NCI-H1930 (cell line): ENCODE measurements around the gene CD151.

Experiments used
- DNase-seq, 2 experiments: peaks; one replicate each; lab custom pipeline; 2025; lab: John Stamatoyannopoulos, UW

Gene CD151

DNA sequence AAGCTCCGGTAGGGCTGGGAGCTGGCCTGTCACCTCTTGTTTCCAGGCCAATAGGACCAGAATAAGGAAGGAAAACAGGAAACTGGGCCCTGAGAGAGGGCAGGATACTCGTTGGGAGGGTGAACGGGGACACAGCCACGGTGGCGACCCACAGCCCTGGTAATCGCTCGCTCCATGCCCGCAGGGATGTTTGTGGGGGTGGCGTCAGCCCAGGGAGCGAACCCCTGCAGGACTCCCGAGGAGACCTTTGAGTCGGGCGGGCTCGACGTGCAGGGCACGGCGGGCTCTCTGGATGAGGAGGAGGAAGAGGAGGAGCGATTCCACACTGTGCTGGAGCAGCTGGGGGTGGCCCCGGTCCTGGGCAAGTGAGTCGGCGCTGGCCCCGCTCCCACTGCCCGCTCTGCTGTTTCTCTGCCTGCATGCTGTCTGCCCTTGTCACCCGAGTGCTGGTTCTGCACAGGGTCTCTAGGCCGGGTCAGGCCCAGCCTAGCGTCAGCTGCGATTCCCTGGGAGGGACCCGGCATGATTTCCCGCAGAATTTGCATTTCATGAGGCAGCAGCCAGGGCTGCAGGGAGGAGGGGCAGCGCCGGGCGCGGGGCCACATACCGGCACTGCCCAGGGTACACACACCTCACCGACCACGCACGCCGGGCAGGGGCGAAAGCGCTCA lies 3.4 kb upstream of the CD151 start:
- DNase-seq = no peak

DNA sequence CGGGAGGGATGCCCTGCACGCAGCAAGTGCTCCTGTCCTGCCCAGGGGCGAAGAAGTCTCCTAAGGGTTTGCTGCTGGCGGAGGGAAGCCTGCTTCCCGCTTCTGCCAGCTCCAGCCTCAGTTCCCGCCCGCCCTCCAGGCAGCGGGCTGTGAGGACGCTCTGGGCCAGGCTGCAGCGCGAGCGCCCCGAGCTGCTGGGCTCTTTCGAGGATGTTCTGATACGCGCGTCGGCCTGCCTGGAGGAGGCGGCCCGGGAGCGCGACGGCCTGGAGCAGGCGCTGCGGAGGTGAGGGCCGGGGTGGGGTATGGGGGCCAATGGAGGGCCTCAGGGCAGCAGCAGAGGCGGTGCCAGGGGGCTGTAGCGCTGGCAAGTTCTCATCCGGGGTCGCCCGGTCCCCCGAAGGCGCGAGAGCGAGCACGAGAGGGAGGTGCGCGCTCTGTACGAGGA lies 2.9 kb upstream of the CD151 start:
- DNase-seq = no peak

DNA sequence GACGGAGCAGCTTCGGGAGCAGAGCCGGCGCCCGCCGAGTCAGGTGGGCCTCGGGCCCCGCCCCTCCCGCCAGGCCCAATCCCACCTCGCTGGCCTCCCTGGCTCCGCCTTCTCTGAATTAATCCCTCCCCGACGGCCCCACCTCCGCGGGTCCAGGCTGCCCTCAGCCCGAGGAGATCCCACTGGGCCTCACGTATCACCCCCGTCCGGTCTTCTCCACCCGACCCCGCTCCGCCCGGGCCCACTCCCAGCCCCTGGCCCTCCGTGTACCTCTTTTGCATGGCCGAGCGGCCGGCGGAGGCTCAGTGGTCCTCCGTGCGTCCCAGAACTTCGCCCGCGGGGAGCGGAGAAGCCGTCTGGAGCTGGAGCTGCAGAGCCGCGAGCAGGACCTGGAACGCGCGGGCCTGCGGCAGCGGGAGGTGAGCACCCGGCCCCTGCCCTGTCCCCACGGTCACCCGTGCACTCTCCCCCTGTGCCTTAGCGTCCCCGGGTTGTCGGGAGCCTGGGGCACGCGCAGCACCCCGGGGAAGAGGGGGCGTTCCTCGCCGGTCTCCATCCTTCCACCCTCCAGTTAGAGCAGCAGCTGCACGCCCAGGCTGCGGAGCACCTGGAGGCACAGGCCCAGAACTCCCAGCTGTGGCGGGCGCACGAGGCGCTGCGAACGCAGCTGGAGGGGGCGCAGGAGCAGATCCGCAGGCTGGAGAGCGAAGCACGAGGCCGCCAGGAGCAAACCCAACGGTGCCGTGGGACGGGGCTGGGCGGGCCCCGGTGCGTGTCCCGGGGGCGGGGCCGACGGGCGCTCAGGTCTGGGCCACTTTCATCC lies 2.2 kb upstream of the CD151 start:
- no peak for DNase-seq

DNA sequence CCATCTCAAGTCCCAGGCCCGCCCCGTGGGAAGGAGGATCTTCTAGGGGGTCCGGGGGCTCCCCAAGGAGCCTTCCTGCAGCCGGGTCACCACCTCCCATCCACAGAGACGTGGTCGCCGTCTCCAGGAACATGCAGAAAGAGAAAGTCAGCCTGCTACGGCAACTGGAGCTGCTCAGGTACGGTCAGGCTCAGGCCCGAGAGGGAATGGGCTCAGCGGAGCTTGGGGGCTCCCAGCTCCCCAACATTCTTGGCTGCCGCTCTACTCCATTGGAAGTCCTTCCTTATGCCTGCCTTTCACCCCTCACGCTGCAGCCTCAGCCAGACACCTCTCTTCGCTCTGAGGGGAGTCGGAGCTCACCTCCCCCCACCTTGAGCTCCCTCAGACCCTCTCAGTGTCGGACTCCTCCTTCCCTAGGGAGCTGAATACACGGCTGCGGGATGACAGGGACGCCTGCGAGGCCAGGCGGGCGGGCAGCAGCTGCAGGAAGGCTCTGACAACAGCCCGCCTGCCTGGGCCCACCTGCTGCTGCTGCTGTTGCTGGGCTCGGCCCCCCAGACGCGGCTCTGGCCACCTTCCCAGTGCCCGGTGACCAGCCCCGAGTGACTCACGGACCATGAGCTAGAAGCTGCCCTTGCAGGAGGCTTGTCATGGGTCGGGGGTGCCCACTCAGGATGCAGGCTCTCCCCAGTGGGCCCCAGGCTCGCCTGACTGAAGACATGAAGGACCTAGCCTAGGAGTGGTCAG lies 1.5 kb upstream of the CD151 start:
- DNase-seq = no peak

DNA sequence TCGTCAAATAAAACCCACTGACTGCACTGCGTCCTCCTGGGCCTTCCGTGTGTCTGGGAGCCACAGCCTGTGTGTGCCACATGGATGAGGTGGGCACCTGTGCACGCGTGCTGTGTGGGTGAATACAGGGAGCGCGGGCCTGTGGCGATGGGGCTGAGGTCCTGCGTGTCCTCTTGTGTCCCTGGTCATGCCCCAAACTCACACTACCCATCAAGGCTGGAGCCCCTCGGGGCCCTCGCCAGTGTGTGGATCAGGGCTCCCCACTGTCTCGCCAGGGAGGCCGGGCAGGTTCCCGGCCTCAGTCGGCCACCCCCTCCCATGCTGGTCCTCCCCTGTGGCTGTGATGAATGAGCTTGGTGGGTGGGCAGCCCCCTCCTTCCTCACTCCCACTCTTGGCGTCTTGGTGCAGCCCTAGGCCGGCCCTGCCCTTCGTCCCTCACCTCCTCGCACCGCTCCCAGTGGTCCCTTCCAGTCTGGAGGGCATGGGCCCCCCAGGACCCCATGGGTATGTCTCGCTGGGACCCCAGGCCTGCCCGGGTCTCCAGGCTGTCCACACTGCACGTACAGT lies 707 bp upstream of the CD151 start:
- DNase-seq = no peak

DNA sequence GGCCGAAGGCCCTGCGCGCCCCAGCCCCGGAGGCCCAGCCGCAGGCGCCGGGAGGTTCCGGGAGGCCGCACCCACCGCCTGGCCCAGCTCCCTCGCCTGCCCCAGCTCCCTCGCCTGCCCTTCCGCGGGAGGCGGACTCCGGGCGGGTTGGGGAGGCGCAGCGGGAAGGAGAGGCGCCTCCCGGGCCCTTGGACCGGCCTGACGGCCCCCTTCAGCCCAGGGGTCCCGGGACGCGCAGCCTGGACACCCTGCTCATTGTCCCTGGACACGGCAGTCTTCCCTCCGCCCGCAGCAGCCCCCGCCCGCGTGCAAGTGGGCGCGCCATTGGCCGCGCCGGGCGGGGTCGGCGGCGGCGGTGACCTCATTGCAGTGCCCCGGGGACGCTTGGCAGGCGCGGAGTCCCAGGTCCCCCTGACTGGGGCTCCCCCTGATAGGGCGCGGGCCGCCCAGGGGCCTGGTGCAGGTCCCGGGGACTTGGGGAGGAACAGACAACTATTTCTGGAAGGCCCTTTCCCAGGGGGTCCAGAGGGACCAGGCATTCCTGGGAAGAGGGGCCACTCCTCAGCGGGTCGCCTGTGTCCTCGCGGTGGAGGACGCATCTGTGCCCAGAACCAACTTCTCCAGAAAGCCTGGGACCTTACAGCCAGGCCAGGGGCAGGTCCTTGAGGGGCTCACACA lies 501 bp downstream of the CD151 start:
- DNase-seq = no peak

DNA sequence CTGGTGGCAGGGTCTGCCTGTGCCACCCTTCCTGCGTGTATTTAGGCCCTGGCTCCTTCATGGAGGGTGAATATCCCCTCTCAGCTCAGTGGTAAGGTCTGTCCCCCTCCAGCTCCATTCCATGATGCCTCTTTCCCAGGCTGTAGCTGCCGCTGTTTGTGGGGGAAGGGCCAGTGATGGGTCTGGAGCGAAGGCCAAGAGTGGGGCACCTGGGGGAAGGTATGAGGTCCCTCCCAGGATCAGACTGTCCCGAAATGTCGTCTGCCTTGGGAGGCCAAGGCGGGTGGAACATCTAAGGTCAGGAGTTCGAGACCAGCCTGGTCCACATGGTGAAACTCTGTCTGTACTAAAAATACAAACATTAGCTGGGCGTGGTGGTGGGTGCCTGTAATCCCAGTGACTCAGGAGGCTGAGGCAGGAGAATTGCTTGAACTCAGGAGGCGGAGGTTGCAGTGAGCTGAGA lies 1.1 kb downstream of the CD151 start:
- DNase-seq = no peak

DNA sequence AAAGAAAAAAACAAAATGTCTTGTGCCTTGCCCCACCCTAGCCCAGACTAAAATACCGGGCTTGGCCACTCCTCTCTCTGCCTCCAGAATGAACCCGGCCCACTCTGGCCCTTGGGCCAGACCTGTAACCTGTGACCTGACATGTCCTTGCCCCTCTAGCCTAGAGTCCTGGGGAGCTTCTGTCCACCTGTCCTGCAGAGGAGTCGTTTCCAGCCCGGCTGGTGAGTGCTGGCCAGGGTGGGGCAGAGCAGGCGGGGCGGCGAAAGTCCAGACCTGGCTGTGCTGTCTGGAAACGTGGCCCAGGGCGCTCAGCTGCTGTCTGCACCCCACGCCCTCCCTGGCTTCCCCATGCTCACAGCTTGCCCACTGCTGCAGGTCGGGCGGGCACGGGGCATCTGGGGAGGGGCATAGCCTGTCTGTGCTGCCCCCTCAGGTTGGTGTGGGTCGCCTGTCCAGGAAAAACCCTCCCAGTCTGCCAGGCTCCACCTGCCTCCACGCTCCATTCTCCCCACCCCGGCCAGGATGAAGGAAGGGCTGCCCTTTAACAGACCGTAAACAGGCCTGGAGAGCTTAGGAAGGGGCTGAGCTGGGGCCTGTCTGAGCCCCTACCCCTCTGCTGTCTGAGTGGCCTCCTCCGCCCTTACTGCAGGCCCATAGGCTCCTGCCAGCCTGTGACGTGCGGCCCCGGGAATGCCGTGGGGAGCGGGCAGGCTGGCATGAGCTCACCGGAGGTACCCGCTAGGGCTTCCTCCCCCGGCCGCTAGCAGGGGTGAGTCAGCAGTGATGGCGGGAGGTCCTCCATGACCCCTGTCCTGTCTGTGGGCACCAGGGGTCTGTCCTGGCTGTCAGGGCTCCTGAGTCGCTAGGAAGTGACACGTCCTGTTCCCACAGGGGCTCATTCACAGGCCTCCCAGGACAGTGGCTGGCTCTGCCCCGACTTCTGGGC lies 1.9 kb downstream of the CD151 start:
- no peak for DNase-seq

DNA sequence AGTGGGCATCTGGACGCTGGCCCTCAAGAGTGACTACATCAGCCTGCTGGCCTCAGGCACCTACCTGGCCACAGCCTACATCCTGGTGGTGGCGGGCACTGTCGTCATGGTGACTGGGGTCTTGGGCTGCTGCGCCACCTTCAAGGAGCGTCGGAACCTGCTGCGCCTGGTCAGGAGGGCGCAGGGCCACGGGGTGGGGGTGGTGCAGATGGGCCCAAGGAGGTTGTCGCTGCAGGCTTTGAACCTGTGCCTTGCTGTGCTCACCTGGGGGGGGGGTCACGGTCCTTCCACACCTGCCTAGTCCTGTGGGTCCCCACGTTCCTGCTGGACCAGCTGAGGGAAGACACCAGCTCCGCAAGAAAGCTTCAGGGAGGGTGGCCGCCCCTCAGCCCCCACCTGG lies 3.5 kb downstream of the CD151 start:
- no peak for DNase-seq

DNA sequence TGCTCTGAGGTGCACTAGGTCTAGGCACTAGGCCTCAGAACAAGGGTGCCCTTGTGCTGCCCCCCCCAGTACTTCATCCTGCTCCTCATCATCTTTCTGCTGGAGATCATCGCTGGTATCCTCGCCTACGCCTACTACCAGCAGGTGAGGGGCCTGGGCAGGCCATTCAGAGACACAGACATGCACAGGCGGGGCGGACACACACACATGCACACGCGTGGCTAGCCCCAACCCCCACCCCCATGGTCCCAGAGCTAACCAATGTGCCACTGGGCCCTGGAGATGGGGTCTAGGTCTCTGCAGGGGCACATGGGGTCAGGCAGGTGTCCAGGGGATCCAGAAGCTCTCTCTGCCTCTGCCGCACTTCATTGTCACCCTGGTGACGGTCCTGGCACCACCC lies 3.9 kb downstream of the CD151 start:
- DNase-seq = no peak

DNA sequence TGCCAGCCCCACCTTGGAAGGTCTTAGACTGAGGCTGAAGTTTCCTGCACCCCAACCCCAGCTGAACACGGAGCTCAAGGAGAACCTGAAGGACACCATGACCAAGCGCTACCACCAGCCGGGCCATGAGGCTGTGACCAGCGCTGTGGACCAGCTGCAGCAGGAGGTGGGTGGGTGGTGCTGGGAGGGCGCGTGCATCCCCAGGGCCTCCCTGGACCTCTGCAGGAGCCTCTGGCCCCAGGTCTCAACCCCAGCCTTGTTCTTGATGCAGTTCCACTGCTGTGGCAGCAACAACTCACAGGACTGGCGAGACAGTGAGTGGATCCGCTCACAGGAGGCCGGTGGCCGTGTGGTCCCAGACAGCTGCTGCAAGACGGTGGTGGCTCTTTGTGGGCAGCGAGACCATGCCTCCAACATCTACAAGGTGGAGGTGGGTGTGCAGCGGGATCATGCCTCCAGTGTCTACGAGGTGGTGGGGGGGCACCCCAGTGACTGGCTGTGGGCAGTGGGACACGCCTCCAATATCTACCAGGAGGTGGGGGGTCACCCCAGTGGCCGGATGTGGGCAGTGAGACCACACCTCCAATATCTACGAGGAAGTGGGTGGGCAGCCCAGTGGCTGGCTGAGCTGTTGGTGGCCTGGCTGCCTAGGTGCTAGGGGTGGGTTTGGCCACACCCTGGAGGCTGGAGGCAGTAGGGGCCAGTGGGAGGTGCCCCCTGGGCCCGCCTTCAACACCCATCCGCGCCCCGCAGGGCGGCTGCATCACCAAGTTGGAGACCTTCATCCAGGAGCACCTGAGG lies 4.6 kb downstream of the CD151 start:
- DNase-seq = no peak

DNA sequence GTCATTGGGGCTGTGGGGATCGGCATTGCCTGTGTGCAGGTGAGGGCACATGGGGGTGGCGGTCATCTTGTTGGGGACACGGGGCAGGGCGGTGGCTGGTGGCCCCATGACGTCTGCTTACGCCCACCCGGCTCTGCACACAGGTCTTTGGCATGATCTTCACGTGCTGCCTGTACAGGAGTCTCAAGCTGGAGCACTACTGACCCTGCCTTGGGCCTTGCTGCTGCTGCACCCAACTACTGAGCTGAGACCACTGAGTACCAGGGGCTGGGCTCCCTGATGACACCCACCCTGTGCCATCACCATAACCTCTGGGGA lies 5.2 kb downstream of the CD151 start:
- no peak for DNase-seq

DNA sequence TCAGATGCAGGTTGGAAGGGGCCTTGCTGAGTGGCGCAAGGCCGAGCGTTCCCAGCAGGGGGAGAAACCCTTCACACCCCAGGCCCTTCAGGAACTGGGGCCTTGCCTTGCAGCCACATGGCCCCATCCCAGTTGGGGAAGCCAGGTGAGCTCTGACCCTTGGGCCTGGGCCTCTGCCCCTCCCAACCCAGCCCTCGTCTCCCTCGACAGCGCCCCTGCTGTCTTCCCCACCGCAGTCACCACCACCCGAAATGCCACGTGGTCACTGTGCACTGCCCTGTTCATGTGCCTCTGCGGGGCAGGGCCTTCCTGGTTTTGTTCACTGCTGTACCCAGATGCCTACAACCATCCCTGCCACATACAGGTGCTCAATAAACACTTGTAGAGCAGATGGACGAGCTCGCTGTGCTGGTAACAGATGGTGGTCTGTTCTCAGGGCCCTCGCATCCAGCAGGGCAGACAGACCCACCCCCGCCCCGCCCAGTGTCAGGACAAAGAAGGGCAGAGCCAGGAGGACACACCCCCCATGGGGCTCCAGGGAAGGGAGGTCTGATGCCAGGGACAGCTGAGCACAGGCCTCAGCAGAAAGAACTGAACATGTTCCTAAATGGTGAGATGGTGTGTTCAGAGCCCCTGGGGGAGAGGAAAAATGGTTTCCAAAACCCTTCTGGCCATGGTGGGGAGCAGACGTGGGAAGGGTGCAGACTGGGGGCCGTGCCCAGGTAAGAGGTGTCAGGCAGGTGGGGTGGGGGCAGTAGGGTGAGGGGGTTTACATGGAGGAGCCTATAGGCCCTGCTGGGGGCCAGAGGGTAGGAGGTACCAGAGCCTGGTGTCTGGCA lies 5.9 kb downstream of the CD151 start:
- no peak for DNase-seq

DNA sequence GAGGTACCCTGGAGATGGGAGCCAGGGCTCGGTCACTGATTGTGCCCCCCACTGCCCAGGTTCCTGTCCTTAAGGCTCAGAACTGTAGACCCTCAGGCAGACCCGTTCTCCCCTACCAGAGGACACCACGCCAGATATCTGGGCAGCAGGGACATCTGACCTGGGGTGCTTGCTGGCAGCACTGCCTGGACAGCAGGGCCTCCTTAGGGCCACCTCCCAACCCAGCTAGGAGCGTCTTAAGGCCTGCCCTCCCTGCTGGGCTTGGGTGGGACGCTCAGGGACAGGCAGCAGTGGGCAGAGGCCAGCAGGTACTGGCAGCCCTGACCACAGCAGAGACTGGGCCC lies 6.5 kb downstream of the CD151 start:
- DNase-seq = no peak

DNA sequence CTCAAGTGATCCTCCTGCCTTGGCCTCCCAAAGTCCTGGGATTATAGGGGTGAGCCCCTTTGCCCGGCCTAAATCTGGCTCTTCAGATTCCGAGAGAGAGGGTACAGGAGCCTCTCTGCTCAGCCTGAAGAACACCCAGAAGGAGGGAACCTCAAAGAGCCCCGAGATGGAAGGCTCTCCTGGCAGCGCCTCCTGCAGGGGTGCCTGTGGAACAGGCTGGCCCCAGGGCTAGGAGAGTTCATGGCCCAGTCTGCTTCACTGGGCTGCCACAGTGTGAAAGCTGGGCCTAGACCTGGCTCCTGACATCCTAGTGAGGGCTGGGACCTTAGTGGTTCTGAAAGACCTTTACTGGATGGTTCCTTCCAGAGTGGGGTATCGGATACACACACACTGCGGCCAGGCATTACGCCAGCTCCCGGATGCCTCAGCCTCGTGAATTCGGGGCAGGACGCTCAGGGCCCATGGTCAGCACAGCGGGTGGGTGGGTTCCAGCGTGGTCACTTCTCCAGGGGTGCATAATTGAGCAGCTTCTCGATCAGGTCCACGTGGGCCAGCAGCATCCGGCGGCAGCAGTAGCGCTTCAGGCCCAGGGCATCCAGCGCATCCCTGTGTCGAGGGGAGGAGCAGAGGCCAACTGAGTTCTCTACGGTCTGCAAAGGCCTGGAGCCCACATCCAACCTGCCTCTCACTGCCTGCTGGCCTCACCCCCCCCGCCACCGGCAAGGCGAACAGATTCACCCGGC lies 7.3 kb downstream of the CD151 start:
- no peak for DNase-seq

DNA sequence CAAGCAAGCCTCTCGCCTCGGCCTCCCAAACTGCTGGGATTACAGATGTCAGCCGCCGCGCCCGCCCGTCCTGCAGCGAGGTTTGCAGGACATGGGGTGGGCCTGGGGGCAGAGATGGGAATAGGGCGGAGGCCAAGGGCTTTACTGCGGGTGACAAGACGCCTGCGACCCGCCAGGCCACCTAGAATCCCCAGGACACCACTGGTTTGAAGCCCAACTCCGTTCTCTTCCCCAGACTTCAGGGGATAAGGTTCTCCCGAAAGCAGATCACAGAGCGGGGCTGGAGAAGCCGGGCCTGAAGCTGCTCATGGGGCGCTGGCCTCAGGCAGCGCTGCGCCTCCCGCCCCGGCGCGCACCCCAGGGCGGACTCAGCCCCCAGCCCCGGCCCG lies 9.2 kb downstream of the CD151 start:
- no peak for DNase-seq

DNA sequence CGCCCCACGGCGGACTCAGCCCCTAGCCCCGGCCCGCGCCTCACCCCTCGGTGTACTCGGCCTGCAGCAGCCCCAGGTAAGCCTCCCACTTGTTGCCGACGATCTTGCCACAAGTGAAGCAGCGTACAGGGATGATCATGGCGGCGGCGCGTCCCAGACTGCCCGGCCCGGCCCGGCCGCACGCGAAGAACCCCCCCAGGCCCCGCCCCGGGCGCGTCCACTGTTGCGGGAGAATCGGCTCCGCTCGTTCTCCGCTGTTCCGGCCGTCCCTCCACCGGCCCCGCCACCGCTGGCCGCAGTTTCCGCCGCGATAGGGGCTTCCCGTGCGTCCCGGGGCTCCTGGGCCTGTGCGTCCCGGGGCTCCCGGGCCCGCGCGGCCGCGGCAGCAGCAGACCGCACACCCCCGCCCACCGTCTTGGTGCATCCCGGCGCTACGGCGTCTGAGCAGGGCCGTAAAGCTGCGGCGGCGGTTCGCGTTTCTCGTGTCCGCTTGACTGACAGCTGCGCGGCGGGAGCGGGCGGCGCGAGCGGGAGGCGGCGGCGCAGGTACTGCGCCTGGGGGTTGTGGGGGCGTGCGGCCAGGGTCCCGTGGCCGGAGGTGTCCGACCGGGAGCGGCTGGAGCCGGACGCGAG lies 9.7 kb downstream of the CD151 start, which contains the start of the genes POLR2L and TSPAN4:
POLR2L (minus strand) TSS at position 160 of the 633 bp plus-strand sequence; CDS start at position 139, 21 bp downstream.
TSPAN4 (plus strand) TSS at position 483 of the 633 bp plus-strand sequence. CDS start 7,453 bp downstream, outside the sequence.
- DNase-seq = peak; percentile 77 to 93
